OCI-M2 (cell line): ENCODE measurements around the gene ZNHIT3.
A peak's percentile ranks its signal among the peaks of the same experiment; 100 is the strongest.
"Not testable (repeated sequence)": the region's sequence is repeated elsewhere in the genome, so short reads cannot be mapped to it uniquely, and the experiment has no call there.

Experiments used
- DNase-seq: peaks from one replicate; lab custom pipeline; 2025; ENCODE audit not compliant: unreplicated experiment; lab: John Stamatoyannopoulos, UW

ZNHIT3 gene

DNA sequence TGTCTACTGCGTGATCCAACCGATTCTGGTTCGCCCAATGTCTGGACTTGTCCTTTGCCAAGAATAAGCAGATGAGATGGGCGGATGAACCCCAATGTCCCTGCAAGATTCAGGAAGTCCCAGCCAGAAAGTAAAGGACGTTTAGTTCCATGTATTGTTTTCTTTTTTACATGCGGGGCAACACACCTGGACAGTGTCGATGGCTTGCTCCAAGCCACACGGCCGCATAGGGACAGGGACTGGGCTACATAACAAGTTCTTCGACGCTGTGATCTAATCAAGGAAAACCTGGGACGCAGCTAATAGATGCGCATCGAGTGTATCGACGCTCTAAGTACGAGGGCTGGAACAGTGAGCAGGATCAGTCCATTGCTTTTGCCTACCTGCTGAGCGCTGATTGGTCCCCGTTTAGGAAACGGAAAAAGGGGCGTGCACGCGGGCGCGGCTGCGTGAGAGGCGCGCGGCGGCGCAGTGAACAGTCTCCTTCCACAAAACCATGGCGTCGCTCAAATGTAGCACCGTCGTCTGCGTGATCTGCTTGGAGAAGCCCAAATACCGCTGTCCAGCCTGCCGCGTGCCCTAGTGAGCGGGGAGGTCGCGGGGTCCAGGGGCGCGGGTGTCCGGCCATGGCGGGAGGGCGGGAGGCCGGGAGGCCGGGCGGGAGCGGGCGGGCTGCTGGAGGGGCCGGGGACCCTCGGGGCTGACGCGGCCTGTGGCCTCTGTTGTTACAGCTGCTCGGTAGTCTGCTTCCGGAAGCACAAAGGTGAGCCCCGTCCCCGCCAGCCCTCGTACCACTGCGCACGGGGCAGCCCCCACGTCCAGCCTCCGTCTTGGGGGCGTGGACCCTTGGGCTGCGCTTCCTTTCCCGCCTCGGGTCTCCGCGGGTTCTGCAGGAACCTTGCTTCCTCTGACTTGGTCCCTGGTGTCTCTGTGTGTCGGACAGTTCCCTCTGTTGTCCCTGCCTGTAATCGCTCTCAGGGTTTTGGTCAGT lies at the start of gene ZNHIT3:
Gene ZNHIT3 (plus strand): TSS at position 478 of the 991 bp plus-strand sequence. CDS start 19 bp downstream, at position 497.
- peak; percentile 45 for DNase-seq

DNA sequence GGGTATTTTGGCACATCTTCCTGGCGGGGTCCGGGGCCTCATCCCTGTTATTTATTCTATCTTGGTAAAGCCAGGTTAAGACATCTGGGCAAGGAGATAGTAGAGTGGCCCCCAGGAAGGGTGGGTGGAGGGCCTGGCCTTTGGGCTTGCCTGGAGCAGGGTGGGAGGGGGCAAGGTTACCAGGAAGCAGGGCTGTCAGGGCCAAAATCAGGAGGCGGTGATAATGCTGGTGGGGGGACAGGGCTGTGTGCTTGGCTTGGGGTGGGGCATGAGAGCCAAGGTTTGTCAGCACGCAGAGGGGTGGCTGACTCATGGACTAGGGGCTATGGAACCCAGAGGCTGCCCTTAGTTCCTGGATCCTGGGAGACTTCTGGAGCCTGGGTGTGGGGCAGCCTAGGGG lies 44.7 kb upstream of the ZNHIT3 start:
- DNase-seq: not testable (repeated sequence)

DNA sequence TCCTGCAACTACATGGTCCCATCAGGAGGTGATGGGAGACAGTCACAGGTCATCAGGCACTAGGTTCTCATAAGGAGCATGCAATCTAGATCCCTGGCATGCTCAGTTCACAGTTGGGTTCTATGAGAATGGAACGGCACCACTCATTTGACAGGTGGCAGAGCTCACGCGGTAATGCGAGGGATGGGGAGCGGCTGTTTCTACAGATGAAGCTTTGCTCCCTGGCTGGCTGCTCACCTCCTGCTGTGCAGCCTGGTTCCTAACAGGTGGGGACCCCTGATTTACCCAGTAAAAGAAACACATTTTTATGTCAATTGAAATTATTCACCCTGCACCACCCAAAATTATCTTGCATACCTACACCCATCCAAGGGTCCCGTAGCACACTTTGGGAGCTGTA lies 42.7 kb upstream of the ZNHIT3 start:
- no peak for DNase-seq

DNA sequence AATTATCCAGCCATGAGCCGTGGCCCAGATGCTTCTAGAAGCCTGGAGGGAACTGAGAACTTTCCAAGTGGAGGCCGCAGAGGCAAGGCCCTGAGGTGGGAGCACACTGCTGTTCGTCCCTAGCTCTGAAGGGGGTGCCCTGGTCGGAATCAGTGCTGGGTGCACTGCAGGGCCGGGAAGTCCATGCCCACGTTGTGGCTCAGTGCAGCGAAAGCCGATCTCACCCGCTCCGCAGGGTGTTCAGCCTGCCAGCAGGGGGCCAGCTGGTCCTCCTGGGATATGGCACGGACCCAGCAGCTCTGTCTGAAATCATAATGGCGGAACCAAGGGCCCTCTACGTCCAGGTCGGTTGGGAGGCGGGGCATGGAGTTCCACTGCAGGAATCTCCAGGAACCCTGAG lies 36.5 kb upstream of the ZNHIT3 start:
- not testable (repeated sequence) for DNase-seq

DNA sequence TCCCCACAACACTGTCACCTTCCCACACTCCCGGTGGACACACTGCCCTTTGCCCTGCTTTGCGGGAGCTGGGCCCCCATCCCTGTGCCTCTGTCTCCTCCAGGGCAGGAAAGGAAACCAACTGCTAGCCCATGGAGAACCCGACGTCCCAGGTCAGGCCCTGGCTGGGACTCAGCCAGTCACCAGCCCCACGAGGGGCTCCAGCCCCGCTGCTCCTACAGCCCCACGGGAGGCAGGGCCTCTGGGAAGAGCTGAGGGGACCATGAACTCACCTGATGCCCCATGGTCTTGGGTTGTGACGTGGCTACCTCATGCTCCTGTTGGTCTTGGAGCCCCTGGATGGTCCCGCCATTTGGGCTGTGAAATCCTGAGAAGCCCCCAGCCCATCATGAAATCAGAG lies 33.6 kb upstream of the ZNHIT3 start:
- not testable (repeated sequence) for DNase-seq

DNA sequence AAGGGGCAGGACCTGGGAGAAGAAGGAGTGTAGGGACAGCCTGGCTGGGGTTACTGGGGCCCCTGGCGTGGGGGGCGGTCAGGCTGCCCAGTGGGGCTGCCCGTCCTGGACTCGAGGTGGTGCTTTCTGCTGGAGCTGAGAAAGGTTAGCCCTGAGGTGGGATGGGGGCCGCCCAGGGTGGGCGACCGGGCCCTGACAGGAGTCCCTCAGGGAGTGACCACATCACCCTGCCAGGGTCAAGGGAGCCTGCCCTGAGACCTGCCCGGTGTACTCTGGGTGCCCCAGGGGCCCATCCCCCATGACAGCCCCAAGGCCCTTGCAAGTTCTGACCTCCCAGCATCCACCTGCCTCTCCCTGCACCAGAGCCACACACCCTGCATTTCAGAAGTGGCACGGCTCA lies 28.8 kb upstream of the ZNHIT3 start:
- DNase-seq: not testable (repeated sequence)

DNA sequence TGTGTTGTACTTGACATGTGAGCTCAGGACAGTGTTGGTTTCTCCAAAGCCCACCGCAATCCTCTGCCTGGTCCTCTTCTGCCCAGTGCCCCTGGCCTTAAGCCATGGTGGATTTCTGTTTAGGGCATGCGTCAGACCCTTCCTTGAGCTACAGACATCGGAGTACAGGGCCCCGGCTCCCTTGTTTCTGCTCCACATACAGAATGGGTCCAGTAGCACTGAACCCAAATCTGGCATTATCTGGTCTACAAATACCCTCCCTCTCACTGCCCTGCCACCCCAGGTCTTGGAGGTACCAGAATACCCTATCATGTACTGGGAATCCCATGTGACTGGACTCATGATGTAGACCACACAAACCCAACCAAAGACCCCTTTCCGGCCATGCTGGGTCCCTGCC lies 27.4 kb upstream of the ZNHIT3 start:
- no peak for DNase-seq

DNA sequence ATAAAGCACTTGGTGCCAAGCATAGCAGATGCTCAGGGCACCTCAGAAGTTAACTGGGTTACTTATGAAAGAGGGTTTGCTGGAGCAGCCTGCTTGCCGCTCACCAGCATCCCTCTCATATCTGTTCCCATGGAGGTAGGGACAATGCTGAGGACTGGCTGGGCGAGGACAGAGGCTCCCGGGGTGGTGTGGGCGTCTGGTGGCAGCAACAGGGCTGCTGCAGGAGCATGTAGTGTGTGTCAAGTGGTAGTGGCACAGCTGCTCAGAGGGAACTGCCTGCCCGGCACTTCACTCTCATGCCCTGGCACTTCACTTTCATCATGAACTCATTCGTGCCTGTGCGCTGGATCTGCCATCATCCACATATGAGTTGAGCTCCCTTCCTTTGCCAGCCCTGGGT lies 26.9 kb upstream of the ZNHIT3 start:
- no peak for DNase-seq

DNA sequence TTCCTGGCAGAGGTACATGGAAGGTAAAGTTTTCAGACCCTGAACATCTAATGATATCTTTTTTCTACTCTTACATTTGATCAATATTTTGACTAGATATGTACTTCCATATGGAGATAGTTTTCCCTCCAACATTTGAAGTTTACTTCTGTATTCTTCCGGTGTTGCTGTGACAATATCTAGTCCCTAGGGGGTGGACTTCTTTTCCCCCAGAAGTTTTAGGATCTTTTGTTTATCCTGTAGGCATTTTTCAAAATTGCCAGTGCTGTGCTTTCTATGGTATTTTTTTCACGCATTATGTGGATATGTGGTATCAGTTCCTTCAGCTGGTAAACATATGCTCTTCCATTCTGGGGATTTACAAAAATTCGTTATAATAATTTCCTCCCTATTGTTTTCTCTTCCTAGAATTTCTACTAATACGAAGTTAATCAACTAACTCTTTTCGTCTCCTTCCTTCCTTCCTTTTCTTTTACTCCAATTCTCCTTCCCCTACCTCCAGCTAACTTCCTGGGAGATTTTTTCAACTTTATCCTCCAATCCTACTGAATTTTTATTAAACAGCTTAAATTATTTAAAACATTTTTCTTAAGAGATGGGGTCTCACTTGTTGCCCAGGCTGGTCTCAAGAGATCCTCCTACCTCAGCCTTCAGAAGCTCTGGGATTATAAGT lies 26.1 kb upstream of the ZNHIT3 start:
- DNase-seq: no peak

DNA sequence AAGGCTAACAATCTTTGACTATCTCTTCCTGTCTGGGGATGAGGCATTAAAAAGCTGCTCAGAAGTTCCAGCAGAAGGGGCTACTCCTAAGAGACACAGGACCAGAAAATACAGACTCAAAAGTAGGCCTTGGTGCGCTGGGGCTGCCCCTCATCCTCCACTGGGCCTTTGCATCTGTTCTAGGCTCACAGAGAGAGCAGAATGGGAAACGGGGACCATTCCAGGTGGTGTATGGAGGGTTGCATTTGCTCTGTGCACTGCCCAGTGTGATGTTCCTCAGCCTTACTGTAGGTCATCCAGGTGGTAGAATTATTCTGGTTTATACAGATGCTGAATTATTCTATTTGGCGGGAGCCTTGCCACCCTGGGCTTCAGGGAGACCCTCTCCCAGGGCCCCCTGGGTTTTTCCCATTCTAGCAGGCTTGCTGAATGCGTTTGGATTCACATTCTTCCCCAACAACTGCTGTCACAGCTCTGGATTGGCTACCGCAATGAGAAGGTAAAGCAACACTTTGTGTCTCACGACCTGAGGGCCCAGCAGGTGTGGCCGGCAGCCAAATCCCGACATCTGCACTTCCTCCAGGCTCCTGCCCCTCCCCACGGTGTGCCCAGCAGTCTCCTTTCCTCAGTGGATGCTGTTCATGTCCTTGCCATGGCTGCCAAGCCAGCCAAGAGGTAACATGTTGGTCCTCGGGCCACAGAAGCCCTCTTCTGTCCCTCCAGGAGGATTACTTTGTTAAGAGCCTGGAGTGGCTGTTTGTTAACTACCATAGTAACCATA lies 25.0 kb upstream of the ZNHIT3 start:
- no peak for DNase-seq

DNA sequence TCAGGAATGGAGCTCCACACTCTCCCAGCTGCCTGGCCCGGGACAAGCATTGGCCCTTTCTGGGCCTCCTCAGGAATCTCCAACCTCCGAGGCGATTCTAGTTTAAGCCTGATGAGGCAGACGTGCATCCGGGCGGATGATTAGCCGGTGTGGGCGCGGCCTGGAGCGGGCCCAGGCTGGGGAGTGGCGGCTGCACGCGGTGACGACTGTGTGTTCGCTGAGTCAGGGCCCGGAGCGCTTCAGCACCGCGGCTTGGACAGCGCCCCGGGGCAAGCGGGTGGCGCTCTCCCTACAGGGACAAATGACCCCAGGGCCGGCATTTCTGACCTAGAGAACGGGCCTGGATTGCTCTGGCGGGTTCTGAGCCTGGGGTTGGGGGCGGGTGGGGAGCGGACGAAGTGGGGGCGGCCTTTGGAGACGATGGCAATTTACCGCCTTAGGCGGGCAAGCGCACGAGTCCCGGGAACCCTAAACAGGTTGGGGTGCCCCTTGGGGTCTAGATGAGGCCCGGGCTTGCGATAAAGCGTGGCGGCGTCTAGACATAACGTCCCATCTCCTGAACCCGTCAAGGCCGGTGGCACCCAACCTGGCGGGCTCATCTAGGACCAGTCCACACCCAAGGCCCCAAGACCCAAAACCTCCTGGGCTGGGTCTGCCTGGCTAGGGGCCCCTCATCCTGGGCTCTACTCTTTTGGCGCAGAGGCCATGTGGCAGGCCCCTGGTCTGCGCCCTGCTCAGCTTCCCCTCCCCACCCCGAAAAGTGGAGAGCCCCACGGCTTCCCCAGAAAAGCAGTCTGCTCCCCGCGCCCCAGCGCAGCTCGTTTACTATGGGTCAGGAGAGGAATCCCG lies 22.3 kb upstream of the ZNHIT3 start:
- DNase-seq: no peak

DNA sequence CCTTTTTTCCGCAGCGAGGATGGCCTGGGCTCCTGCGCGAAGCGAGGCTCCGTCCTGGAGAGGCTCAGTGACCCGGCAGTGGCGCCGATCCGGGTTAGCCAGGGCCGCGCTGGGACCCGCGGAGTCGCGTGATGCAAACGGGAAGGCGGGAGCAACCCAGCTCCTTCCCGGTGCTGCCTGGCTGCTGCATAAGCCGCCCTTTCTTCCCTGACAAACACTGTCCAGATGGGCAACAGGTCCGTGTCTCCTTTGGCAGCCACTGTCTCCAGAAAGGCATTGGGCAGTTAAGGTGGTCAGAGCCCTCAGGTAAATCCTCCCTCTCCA lies 21.8 kb upstream of the ZNHIT3 start:
- no peak for DNase-seq

DNA sequence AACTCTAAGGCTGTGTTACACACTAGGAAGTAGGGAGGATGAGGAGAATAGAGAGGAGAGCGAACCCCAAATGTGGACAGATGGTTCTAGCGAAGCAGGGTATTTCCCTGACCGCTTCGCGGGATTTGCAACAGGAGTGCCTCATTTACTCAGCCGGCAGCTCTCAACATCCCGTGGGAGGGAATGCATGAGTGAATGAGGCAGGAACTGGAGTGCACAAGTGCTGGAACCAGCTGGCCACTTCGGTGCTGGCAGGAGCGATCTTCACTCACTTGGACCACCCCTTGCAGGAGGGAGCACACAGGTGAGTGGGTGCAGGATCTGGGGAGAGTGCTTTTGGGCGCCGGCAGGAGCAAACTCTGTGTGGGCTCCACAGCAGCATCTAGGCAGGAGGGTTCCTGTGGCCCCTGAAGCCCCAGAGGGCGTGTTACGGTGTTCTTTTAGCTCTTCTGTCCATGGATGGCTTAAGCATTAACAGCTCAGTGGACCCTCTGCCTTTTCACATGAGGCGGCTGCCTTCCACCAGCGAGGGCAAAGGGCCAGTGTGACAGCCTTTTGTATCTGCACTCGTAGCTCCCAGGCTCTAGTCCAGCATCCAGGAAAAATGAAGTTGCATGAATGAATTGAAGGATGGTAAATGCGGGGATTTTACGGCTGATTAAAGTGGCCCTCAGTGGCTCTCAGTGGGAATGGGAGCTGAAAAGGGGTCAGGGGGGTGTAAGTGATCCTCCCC lies 17.4 kb upstream of the ZNHIT3 start:
- DNase-seq: no peak

DNA sequence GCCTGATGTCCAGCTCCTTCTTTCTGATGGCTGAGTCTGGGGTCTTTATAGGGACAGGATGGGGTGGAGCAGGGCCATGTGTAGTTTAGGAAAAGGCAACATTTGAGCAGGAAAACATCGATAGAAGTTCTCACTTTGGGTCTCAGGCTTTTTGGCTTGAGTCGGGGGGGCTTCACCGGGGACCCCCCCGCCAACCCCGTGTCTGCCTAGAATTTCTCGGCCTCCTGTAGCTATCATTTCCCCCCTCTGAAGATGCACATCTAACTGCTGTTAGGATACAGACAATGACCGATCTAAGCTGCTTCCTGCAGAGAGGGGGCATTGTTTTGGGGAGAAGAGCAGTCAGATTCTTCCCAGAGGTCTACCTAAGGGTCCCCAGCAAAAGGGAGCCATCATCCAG lies 16.7 kb upstream of the ZNHIT3 start:
- DNase-seq: no peak

DNA sequence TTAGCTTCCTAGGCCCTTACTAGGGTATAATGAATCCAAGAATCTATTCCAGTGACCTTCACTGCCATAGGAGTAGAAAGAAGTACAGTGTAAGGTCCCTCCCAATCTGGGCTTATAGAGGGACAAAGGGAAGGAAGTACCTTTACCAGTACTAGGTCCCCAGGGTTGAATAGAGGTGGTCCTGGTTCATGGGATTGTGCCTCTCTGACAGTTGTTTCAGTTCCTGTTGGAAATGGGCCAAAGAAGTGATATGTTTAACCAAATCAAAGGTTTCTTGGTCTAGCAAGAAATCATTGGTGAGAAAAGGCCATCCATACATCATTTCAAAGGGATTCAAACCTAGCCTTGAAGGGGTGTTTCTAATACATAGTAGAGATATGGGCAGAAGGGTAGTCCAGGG lies 16.0 kb upstream of the ZNHIT3 start:
- DNase-seq: no peak

DNA sequence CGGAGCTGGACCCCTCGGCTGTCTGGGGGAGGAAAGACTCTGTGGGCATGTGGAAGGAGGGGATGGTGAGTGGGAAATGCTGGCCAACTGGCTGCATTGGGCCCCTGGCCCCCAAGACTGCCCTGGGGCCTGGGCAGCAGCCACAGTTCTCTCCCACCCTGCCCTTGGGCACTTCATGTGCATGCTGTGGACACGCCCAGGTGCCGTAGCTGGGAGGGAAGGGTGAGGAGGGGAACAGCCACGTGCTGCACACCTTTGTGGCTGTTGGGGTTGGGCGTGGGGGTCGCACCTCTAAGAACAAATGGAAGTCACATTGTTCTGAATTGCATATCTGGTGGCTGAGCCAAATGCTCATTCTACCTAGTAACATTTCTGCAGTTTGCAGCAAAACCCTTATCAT lies 11.9 kb upstream of the ZNHIT3 start:
- DNase-seq: no peak

DNA sequence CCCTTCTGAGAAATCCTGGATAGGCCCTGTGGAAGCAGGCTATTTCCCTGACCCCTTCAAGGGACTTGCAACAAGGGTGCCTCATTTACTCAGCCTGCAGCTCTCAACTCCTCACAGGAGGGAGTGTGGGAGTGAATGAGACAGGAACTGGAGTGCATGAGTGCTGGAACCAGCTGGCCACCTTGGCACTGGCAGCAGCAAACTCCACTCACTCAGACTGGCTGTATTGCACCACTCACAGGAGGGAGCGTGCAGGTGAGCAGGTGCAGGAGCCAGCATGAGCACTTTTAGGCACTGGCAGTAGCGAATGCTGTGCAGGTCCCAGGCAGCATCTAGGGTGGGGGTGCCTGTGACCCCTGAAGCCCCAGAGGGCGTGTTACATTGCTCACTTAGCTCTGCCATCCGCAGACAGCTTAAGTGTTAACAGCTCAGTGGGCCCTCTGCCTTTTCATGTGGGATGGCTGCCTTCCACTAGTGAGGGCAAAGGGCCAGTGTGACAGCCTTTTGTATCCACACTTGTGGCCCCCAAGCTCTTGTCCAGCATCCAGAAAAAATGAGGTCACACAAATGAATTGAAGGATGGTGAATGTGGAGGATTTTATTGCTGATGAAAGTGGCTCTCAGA lies 11.0 kb upstream of the ZNHIT3 start:
- no peak for DNase-seq

DNA sequence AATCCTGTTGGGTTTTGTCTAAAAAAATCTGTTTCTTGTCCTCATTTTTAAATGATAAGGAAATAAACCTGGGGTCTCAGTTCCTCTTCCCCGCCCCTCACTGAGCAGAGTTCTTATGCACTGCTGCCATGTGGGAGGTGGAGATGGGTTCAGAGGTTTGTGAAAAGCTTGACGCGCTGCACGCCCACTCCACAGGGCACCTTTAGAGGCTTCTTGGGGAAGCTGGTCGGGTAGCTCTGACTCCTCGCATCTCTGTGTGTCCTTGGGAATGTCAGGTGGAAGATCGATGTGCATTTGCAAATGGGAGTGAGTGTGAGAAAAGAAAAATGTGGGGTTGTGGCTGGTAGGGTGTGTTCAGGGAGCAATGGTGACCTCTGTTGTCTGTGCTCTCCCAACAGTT lies 4.7 kb upstream of the ZNHIT3 start:
- no peak for DNase-seq
